GM12891 (cell line): ENCODE measurements around the gene ARSJ.

ENCODE experiments used
- POLR2A ChIP-seq: IDR thresholded peaks from 2 replicates; pipeline ENCODE4 v1.6.1; 2011; ENCODE audit warnings: low read depth, low read length, control low read depth
- POLR2AphosphoS5 ChIP-seq: IDR thresholded peaks from 2 replicates; pipeline ENCODE4 v1.6.1; 2011; ENCODE audit warnings: low read depth, low read length, control low read depth
- POU2F2 ChIP-seq: IDR thresholded peaks from 2 replicates; pipeline ENCODE4 v1.6.1; 2011; ENCODE audit warnings: low read depth, mild to moderate bottlenecking, control low read depth, low read length, moderate library complexity
- TAF1 ChIP-seq: IDR thresholded peaks from 2 replicates; pipeline ENCODE4 v1.6.1; 2011; ENCODE audit warnings: low read depth, low read length, control low read depth

DNA sequence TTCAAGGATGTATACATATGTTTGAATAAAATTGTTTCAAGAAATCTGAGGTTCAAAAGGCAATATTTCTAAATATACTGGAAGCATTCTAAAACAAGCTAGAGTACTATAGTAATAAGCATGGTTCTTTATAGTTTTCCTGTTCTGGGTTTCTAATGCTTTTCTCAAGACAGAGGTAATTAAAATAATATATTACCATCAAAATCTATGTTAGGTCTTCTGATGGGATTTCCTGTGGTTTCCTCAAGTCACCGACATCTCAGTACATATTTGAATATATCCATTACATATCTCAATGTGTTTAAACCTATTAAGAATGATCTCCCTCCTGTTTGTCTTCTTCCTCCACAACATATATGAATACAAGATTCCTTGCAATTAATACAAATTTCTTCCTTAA lies 25.6 kb downstream of the ARSJ start:
- TF ChIP-seq POLR2AphosphoS5: no peak
- TF ChIP-seq POLR2A: no peak
- no peak for TF ChIP-seq TAF1
- no peak for TF ChIP-seq POU2F2
